Keratinocyte (primary cell): ENCODE measurements around the gene ZNF487. TPM values are rescaled to one million over a fixed set of nuclear protein-coding genes. Genes with fewer than 3 reads are reported as not detected.

Experiments used
- DNase-seq: peaks from one replicate; pipeline ENCODE4 v3.0.0-alpha.2; 2011; ENCODE audit warnings: low read depth, missing footprints, low spot score
- FAIRE-seq: peaks from 2 replicates; lab custom pipeline; 2011; peaks lifted over from hg19 to GRCh38; lab: Jason Lieb, UNC
- H2AFZ ChIP-seq: 2 replicates; pipeline ENCODE4 v1.6.0; 2012; ENCODE audit warnings: low read length, control low read depth, inconsistent platforms; ENCODE audit not compliant: control insufficient read depth
- H3K27ac ChIP-seq: 2 replicates; pipeline ENCODE4 v1.5.1; 2011; ENCODE audit warnings: low read length; ENCODE audit not compliant: control insufficient read depth, insufficient read depth
- H3K27me3 ChIP-seq: 3 replicates; pipeline ENCODE4 v1.6.0; 2011; ENCODE audit warnings: low read length; ENCODE audit not compliant: control insufficient read depth, insufficient read depth; ENCODE audit errors: extremely low read depth
- H3K36me3 ChIP-seq, 2 experiments: 2 replicates in 1 of 2; 3 replicates in 1 of 2; pipeline ENCODE4 v1.5.1; 2011; ENCODE audit warnings: low read length in 2 of 2, mild to moderate bottlenecking in 1 of 2; ENCODE audit not compliant: control insufficient read depth in 2 of 2, insufficient read depth in 2 of 2; ENCODE audit errors: extremely low read depth in 1 of 2
- H3K4me1 ChIP-seq: 3 replicates; pipeline ENCODE4 v1.5.1; 2011; ENCODE audit warnings: low read length; ENCODE audit not compliant: control insufficient read depth, insufficient read depth; ENCODE audit errors: extremely low read depth
- H3K4me2 ChIP-seq: 3 replicates; pipeline ENCODE4 v1.6.0; 2011; ENCODE audit warnings: low read depth, low read length; ENCODE audit not compliant: control insufficient read depth, insufficient read depth; ENCODE audit errors: extremely low read depth
- H3K4me3 ChIP-seq, 3 experiments: fragments of 200-600 bp in 1 of 3; sonication (generic) in 1 of 3; 2 replicates in 2 of 3; 3 replicates in 1 of 3; pipeline ENCODE4 v1.5.1; 2011 to 2016; ENCODE audit warnings: low read length in 3 of 3, mild to moderate bottlenecking in 3 of 3, control low read depth in 2 of 3, inconsistent platforms in 1 of 3, low read depth in 1 of 3, mixed read lengths in 1 of 3, mixed run types in 1 of 3, moderate library complexity in 1 of 3; ENCODE audit not compliant: control insufficient read depth in 2 of 3, insufficient read depth in 2 of 3; ENCODE audit errors: extremely low read depth in 1 of 3
- H3K79me2 ChIP-seq: 2 replicates; pipeline ENCODE4 v1.6.0; 2012; ENCODE audit warnings: low read length; ENCODE audit not compliant: control insufficient read depth, insufficient read depth
- H3K9ac ChIP-seq: 3 replicates; pipeline ENCODE4 v1.6.0; 2011; ENCODE audit warnings: low read length; ENCODE audit not compliant: control insufficient read depth, insufficient read depth; ENCODE audit errors: extremely low read depth
- H3K9me1 ChIP-seq: 3 replicates; pipeline ENCODE4 v1.6.0; 2011; ENCODE audit warnings: low read length; ENCODE audit not compliant: control insufficient read depth, insufficient read depth; ENCODE audit errors: extremely low read depth
- H3K9me3 ChIP-seq: 2 replicates; pipeline ENCODE4 v1.5.1; 2012; ENCODE audit warnings: low read depth, low read length; ENCODE audit not compliant: control insufficient read depth
- H4K20me1 ChIP-seq: 3 replicates; pipeline ENCODE4 v1.6.0; 2011; ENCODE audit warnings: low read length; ENCODE audit not compliant: control insufficient read depth, insufficient read depth; ENCODE audit errors: extremely low read depth
- EZH2 ChIP-seq: IDR thresholded peaks from one replicate; pipeline ENCODE4 v1.6.1; 2012; ENCODE audit warnings: inconsistent platforms, mild to moderate bottlenecking, low read length, moderate library complexity
- dilution Hi-C: fragments of 300-500 bp; cut with MboI; formaldehyde crosslinking; loops from one replicate; pipeline ENCODE4 v1.7.0; 2020; ENCODE audit warnings: low sequenced_read_pairs; ENCODE audit not compliant: extremely low pct_ligation_motif_present
- polyA plus RNA-seq, 5 experiments: library from polyadenylated mRNA; depleted of rRNA in 3 of 5; stranded (reverse) in 3 of 5; stranded (forward) in 1 of 5; unstranded in 1 of 5; fragments of >200 nt; gene quantifications; 1 replicate in 1 of 5; 2 replicates in 3 of 5; 3 replicates in 1 of 5; pipeline versions ENCODE4 v1.2.1 to v1.2.3, GENCODE V29; 2011 to 2012; ENCODE audit warnings: missing spikeins in 2 of 5, low read depth in 1 of 5, low replicate concordance in 1 of 5
- TF ChIP-seq, protein P1 (sequence below), 3 experiments: IDR thresholded peaks in 1 of 3; conservative IDR thresholded peaks in 1 of 3; optimal IDR thresholded peaks in 1 of 3; 2 replicates in 2 of 3; 3 replicates in 1 of 3; pipeline versions ENCODE3 to v1.5.1; 2011; ENCODE audit warnings: low read length in 3 of 3, mild to moderate bottlenecking in 3 of 3, moderate library complexity in 2 of 3, control low read depth in 1 of 3, inconsistent platforms in 1 of 3; ENCODE audit not compliant: insufficient read depth in 2 of 3; ENCODE audit errors: extremely low read depth in 1 of 3

The ZNF487 gene
- polyA plus RNA-seq, 1 donor (not counting 4 experiments of a cell fraction or from before 2014, with no cell fraction given), result 4.1 TPM

DNA sequence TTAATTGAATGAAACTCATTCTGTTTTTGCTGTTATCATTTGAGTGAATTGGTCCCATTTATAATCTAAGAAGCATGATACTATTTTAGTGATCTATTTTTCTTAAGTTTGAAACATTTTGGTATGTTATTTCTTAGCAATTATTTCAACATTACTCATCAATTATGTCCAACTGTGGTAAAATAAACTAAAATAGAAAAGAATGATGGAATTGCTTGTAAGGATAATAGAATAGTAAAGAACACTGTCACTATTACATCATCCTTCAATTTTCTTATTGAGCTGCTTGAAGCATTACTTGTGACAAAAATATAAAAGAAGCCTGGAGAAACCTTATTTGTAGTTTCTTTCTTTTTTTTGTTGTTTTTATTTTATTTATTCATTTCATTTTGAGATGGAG lies 42.4 kb downstream of the ZNF487 start:
- Histone ChIP-seq H3K9me3 (peaks cover 4% of the 10 kb centered on the region), H3K4me3 (no peak overlapping the region), H3K4me2 (no peak overlapping the region), H3K9me1 (no peaks in the 10 kb centered on the region), H2AFZ (no peak overlapping the region), H3K36me3 (peaks cover 0 to 2% of the 10 kb centered on the region in 2 experiments), H4K20me1 (no peaks in the 10 kb centered on the region), H3K27me3 (no peaks in the 10 kb centered on the region), H3K4me1 (no peaks in the 10 kb centered on the region), H3K79me2 (no peaks in the 10 kb centered on the region), H3K27ac (no peak overlapping the region), H3K9ac (no peak overlapping the region)
- TF ChIP-seq, protein P1, sequence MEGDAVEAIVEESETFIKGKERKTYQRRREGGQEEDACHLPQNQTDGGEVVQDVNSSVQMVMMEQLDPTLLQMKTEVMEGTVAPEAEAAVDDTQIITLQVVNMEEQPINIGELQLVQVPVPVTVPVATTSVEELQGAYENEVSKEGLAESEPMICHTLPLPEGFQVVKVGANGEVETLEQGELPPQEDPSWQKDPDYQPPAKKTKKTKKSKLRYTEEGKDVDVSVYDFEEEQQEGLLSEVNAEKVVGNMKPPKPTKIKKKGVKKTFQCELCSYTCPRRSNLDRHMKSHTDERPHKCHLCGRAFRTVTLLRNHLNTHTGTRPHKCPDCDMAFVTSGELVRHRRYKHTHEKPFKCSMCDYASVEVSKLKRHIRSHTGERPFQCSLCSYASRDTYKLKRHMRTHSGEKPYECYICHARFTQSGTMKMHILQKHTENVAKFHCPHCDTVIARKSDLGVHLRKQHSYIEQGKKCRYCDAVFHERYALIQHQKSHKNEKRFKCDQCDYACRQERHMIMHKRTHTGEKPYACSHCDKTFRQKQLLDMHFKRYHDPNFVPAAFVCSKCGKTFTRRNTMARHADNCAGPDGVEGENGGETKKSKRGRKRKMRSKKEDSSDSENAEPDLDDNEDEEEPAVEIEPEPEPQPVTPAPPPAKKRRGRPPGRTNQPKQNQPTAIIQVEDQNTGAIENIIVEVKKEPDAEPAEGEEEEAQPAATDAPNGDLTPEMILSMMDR (optimal IDR thresholded peaks at IDR 0.05 in 1 of 3, IDR thresholded peaks at IDR 0.05 in 1 of 3, conservative IDR thresholded peaks at IDR 0.05 in 1 of 3; ENCODE audit: extremely low read depth in 1 of 3, insufficient read depth in 2 of 3, low read length in 3 of 3), result no peak
- TF ChIP-seq EZH2, result no peak
- dilution Hi-C loops, result no loop called here
- FAIRE-seq, result no peak
- DNase-seq, result no peak

DNA sequence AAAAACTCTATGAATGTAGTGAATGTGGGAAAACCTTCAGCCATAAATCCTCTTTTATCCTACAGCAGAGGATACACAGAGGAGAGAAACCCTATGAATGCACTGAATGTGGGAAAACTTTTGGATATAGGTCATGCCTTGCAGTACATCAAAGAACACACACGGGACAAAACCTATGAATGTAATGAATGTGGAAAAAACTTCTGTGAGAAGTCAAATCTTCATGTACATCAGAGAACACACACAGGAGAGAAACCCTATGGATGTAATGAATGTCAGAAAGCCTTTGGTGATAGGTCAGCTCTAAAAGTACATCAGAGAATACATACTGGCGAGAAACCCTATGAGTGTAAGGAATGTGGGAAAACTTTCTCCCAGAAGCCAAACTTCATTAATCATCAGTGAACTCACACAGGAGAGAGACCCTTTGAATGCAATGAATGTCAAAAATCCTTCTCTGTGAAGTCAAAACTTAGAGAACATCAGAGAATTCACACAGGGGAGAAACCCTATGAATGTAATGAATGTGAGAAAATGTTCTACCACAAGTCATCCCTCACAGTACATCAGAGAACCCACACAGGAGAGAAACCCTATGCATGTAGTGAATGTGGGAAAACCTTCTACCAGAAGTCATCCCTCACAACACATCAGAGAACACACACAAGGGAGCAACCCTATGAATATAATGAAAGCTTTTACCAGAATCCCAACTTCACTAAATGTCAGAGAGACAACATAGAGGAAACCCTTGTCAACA lies 45.6 kb downstream of the ZNF487 start:
- Histone ChIP-seq H3K9me1 (no peaks in the 10 kb centered on the region), H3K27ac (no peak overlapping the region), H3K9me3 (peaks cover 4% of the 10 kb centered on the region), H3K9ac (no peak overlapping the region), H4K20me1 (no peaks in the 10 kb centered on the region), H3K4me2 (no peak overlapping the region), H3K27me3 (no peaks in the 10 kb centered on the region), H3K36me3 (peaks cover 0 to 2% of the 10 kb centered on the region in 2 experiments), H3K4me1 (no peaks in the 10 kb centered on the region), H2AFZ (no peak overlapping the region), H3K79me2 (no peaks in the 10 kb centered on the region), H3K4me3 (no peak overlapping the region)
- TF ChIP-seq, protein P1 (optimal IDR thresholded peaks at IDR 0.05 in 1 of 3, IDR thresholded peaks at IDR 0.05 in 1 of 3, conservative IDR thresholded peaks at IDR 0.05 in 1 of 3; ENCODE audit: extremely low read depth in 1 of 3, insufficient read depth in 2 of 3, low read length in 3 of 3), result no peak
- TF ChIP-seq EZH2, result no peak
- dilution Hi-C loops, result no loop called here
- DNase-seq, result no peak
- no peak for FAIRE-seq
